MM.1S (cell line): ENCODE data around the gene ARPC1B.
"Not testable (repeated sequence)": the region's sequence is repeated elsewhere in the genome, so short reads cannot be mapped to it uniquely, and the experiment has no call there.

Experiments used
- DNase-seq: peaks from one replicate; pipeline ENCODE4 v3.0.0-alpha.2; 2015
- H2AFZ ChIP-seq: fragments of 300-600 bp; sonication (generic); 2 replicates; pipeline ENCODE4 v1.6.0; 2016; ENCODE audit warnings: antibody characterized with exemption, low read length
- H3F3A ChIP-seq: fragments of 300-600 bp; sonication (generic); 2 replicates; pipeline ENCODE4 v1.6.1; 2016; ENCODE audit warnings: mild to moderate bottlenecking, antibody characterized with exemption, low read length, moderate library complexity, mixed read lengths; ENCODE audit not compliant: insufficient read depth
- H3K27ac ChIP-seq: fragments of 300-600 bp; sonication (generic); 2 replicates; pipeline ENCODE4 v1.5.1; 2016; ENCODE audit warnings: mild to moderate bottlenecking, low read length
- H3K27me3 ChIP-seq: fragments of 300-600 bp; sonication (generic); replicated peaks from 2 replicates; pipeline ENCODE4 v1.6.0; 2016; ENCODE audit warnings: low read length; ENCODE audit not compliant: insufficient read depth
- H3K36me3 ChIP-seq: fragments of 300-600 bp; sonication (generic); replicated peaks from 2 replicates; pipeline ENCODE4 v1.6.1; 2016; ENCODE audit warnings: mild to moderate bottlenecking, low read length, mixed read lengths; ENCODE audit not compliant: insufficient read depth
- H3K4me1 ChIP-seq: fragments of 300-600 bp; sonication (generic); 2 replicates; pipeline ENCODE4 v1.6.1; 2016; ENCODE audit warnings: low read length, mixed read lengths
- H3K4me2 ChIP-seq: fragments of 300-600 bp; sonication (generic); 2 replicates; pipeline ENCODE4 v1.6.0; 2016; ENCODE audit warnings: low read depth, low read length
- H3K4me3 ChIP-seq: fragments of 300-600 bp; sonication (generic); 2 replicates; pipeline ENCODE4 v1.5.1; 2016; ENCODE audit warnings: low read length, mixed read lengths
- H3K79me2 ChIP-seq: fragments of 300-600 bp; sonication (generic); 2 replicates; pipeline ENCODE4 v1.6.1; 2016; ENCODE audit warnings: mixed run types, low read length, mixed read lengths
- H3K9ac ChIP-seq: fragments of 300-600 bp; sonication (generic); 2 replicates; pipeline ENCODE4 v1.6.1; 2016; ENCODE audit warnings: low read length, mixed read lengths
- H3K9me2 ChIP-seq: fragments of 300-600 bp; sonication (generic); replicated peaks from 2 replicates; pipeline ENCODE4 v1.6.1; 2016; ENCODE audit warnings: mild to moderate bottlenecking, low read length, mixed read lengths; ENCODE audit not compliant: insufficient read depth
- H3K9me3 ChIP-seq: fragments of 300-600 bp; sonication (generic); replicated peaks from 2 replicates; pipeline ENCODE4 v1.6.1; 2016; ENCODE audit warnings: mild to moderate bottlenecking, low read length, mixed read lengths; ENCODE audit not compliant: insufficient read depth
- H4K20me1 ChIP-seq: fragments of 300-600 bp; sonication (generic); 2 replicates; pipeline ENCODE4 v1.6.1; 2016; ENCODE audit warnings: mild to moderate bottlenecking, low read length, moderate library complexity, mixed read lengths; ENCODE audit not compliant: insufficient read depth
- EZH2 ChIP-seq: fragments of 300-600 bp; sonication (generic); optimal IDR thresholded peaks from 2 replicates; pipeline ENCODE3; 2017; ENCODE audit warnings: low read depth, mild to moderate bottlenecking, antibody characterized with exemption, low read length, mixed read lengths
- EZH2phosphoT487 ChIP-seq: fragments of 300-600 bp; sonication (generic); IDR thresholded peaks from 2 replicates; pipeline ENCODE4 v1.6.1; 2018; ENCODE audit warnings: antibody characterized with exemption, low read length
- TF ChIP-seq, protein P1 (sequence below): fragments of 300-600 bp; sonication (generic); IDR thresholded peaks from 2 replicates; pipeline ENCODE4 v1.5.1; 2016; ENCODE audit warnings: antibody characterized with exemption, low read length, mixed read lengths

The ARPC1B gene

DNA sequence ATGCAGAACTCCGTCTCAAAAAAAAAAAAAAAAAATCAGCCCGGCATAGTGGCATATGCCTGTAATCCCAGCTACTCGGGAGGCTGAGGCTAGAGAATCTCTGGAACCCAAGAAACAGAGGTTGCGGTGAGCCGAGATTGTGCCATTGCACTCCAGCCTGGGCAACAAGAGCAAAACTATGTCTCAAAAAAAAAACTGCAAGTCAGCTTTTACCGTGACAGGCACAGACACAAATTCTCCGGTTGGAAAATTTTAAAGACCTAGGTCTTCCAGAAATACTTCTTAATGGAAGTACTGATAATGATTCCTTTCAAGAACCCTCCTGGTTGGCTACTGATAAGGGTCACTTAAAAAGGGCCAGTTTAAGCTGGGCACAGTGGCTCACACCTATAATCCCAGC is 19.4 kb upstream of the ARPC1B start:
- no peaks in the 10 kb centered on the region for H3F3A ChIP-seq
- no peak overlapping the region for H3K4me2 ChIP-seq
- H3K9me3 ChIP-seq, result no peaks in the 10 kb centered on the region
- no peak overlapping the region for H3K27ac ChIP-seq
- no peaks in the 10 kb centered on the region for H4K20me1 ChIP-seq
- DNase-seq, result no peak
- H3K4me1 ChIP-seq, result no peaks in the 10 kb centered on the region
- TF ChIP-seq EZH2, result no peak
- TF ChIP-seq, protein P1, sequence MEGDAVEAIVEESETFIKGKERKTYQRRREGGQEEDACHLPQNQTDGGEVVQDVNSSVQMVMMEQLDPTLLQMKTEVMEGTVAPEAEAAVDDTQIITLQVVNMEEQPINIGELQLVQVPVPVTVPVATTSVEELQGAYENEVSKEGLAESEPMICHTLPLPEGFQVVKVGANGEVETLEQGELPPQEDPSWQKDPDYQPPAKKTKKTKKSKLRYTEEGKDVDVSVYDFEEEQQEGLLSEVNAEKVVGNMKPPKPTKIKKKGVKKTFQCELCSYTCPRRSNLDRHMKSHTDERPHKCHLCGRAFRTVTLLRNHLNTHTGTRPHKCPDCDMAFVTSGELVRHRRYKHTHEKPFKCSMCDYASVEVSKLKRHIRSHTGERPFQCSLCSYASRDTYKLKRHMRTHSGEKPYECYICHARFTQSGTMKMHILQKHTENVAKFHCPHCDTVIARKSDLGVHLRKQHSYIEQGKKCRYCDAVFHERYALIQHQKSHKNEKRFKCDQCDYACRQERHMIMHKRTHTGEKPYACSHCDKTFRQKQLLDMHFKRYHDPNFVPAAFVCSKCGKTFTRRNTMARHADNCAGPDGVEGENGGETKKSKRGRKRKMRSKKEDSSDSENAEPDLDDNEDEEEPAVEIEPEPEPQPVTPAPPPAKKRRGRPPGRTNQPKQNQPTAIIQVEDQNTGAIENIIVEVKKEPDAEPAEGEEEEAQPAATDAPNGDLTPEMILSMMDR, result no peak
- TF ChIP-seq EZH2phosphoT487, result no peak
- no peaks in the 10 kb centered on the region for H3K27me3 ChIP-seq
- no peaks in the 10 kb centered on the region for H3K9me2 ChIP-seq
- no peak overlapping the region for H3K9ac ChIP-seq
- H2AFZ ChIP-seq, result no peak overlapping the region
- peaks cover 7% of the 10 kb centered on the region; the same call in 1 of the 2 replicates for H3K36me3 ChIP-seq
- H3K79me2 ChIP-seq, result no peaks in the 10 kb centered on the region
- H3K4me3 ChIP-seq, result no peak overlapping the region

DNA sequence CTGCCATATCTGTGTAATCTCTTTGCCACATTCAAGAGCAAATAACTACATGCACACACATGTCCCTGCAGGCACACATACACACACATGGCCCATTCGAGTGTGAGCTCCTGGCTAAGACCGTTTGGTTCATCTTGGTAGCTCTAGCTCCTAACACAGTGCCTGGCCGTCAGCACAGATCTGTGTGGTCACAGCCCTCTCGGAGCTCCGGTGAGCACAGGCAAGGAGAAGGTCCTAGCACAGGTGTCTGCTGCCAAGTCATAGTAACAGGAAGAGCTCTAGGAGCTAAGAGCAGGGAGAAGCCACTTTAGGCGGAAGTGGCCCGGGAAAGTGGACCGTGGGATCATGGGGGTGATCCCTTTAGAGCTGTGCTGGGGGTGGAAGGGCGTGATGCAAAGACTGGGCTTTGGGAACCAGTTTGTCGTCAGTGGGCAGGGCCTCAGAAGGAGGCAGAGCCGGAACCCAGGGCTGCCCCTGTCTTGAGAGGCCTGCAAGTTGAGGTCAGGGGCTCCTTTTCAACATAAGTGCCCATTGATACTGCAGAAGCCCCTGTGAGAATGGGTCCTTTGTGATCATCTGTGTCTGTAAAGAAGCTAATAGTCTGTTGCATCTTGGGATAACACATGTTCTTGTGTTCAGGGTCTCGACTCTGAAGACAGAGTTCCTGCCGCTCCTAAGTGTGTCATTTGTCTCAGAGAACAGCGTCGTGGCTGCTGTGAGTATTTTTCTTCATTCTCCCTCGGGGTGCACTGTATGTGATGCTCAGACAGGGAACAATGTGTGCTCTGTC is 16.6 kb upstream of the ARPC1B start:
- Histone ChIP-seq H3F3A (no peaks in the 10 kb centered on the region), H3K4me1 (no peaks in the 10 kb centered on the region), H3K27me3 (no peaks in the 10 kb centered on the region), H3K36me3 (0 out of 2 replicates have a peak, but pooled peaks cover 7% of the 10 kb centered on the region), H4K20me1 (no peaks in the 10 kb centered on the region), H3K27ac (no peak overlapping the region), H3K9me3 (no peaks in the 10 kb centered on the region), H3K79me2 (no peaks in the 10 kb centered on the region), H3K9ac (no peak overlapping the region), H3K4me3 (no peak overlapping the region), H2AFZ (no peak overlapping the region), H3K4me2 (no peak overlapping the region), H3K9me2 (no peaks in the 10 kb centered on the region)
- TF ChIP-seq, protein P1, result no peak
- TF ChIP-seq EZH2, result no peak
- no peak for TF ChIP-seq EZH2phosphoT487
- no peak for DNase-seq

DNA sequence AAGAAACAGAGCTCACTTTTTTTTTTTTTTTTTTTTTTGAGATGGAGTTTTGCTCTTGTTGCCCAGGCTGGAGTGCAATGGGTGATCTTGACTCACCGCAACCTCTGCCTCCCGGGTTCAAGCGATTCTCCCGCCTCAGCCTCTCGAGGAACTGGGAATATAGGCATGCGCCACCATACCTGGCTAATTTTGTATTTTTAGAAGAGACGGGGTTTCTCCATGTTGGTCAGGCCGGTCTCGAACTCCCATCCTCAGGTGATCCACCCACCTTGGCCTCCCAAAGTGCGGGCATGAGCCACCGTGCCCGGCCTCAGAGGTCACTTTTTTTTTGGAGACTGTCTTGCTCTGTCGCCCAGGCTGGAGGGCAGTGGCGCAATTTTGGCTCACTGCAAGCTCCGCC is 16.0 kb upstream of the ARPC1B start:
- H3K79me2 ChIP-seq, H3K9me3 ChIP-seq, H3K9me2 ChIP-seq, DNase-seq, H3K36me3 ChIP-seq, H3K4me3 ChIP-seq, H3F3A ChIP-seq, H3K27ac ChIP-seq, H3K4me1 ChIP-seq, H4K20me1 ChIP-seq, H3K27me3 ChIP-seq, H3K9ac ChIP-seq, H2AFZ ChIP-seq, H3K4me2 ChIP-seq: not testable (repeated sequence)

DNA sequence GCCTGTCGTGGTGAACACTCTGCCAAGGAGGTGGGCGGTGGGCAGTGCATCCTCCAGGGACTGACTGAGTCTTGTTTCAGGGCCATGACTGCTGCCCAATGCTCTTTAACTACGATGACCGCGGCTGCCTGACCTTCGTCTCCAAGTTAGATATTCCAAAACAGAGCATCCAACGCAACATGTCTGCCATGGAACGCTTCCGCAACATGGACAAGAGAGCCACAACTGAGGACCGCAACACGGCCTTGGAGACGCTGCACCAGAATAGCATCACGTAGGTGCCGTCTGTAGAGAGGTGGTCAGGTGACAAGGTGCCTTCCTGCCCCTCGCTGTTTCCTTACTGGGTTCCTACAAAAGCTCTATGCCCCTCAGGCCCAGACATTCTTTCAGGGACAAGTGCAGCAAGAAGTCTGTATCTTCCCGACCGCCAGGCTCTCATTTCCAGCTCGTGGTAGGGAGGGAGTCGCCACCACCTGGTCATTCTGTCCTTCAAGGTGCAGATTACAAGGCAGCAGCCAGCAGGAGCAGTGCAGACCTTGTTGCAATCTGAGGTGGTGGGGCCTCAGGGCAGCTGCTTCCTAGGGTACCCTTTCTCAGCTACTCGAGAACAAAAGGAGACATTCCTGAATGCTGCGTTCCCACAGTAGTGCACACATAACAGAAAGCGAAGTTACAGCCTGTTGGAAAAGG is 14.9 kb upstream of the ARPC1B start:
- no peaks in the 10 kb centered on the region for H3K79me2 ChIP-seq
- H2AFZ ChIP-seq, result no peak overlapping the region
- TF ChIP-seq EZH2 (no peak), EZH2phosphoT487 (no peak)
- TF ChIP-seq, protein P1, result no peak
- H3K27ac ChIP-seq, result no peak overlapping the region
- 0 out of 2 replicates have a peak, but pooled peaks cover 3% of the 10 kb centered on the region for H3K36me3 ChIP-seq
- no peak overlapping the region for H3K9ac ChIP-seq
- no peaks in the 10 kb centered on the region for H3K4me1 ChIP-seq
- H3K4me2 ChIP-seq, result no peak overlapping the region
- no peaks in the 10 kb centered on the region for H3K9me3 ChIP-seq
- no peaks in the 10 kb centered on the region for H4K20me1 ChIP-seq
- no peak overlapping the region for H3K4me3 ChIP-seq
- no peaks in the 10 kb centered on the region for H3F3A ChIP-seq
- no peaks in the 10 kb centered on the region for H3K9me2 ChIP-seq
- DNase-seq, result no peak
- H3K27me3 ChIP-seq, result no peaks in the 10 kb centered on the region
